H1 (cell line): Measurements from ENCODE around the gene CGB7. TPM values are rescaled to one million over a fixed set of nuclear protein-coding genes. Genes with fewer than 3 reads are reported as not detected.
"Not testable (repeated sequence)": the region's sequence is repeated elsewhere in the genome, so short reads cannot be mapped to it uniquely, and the experiment has no call there.

Experiments used
- CTCF ChIA-PET: fragments of 300-600 bp; sonication (Branson Sonifier 250); formaldehyde crosslinking; loops from one replicate; lab custom pipeline; 2021; ENCODE audit not compliant: partially characterized antibody; lab: Charles Lee
- POLR2A ChIA-PET: fragments of 300-600 bp; sonication (Branson Sonifier 250); formaldehyde crosslinking; loops from one replicate; lab custom pipeline; 2021; ENCODE audit warnings: inconsistent platforms; ENCODE audit not compliant: partially characterized antibody; lab: Charles Lee
- DNase-seq, 2 experiments: peaks; one replicate each; pipeline versions ENCODE4 v3.0.0 to v3.0.0-alpha.2; 2010 to 2022; ENCODE audit warnings: low spot score in 2 of 2, low read depth in 1 of 2, mixed read lengths in 1 of 2
- FAIRE-seq: peaks from 2 replicates; lab custom pipeline; 2011; peaks lifted over from hg19 to GRCh38; lab: Jason Lieb, UNC
- H2AFZ ChIP-seq: 2 replicates; pipeline ENCODE4 v1.8.1; 2012; ENCODE audit warnings: low read length, inconsistent platforms
- H2AK5ac ChIP-seq: 2 replicates; pipeline ENCODE4 v1.6.1; 2013; ENCODE audit warnings: low read depth, low read length
- H2BK120ac ChIP-seq: replicated peaks from 2 replicates; pipeline ENCODE3; 2013; ENCODE audit warnings: low read depth, low read length, inconsistent platforms
- H2BK12ac ChIP-seq: 2 replicates; pipeline ENCODE4 v1.6.1; 2013; ENCODE audit warnings: low read depth, low read length
- H2BK15ac ChIP-seq: 2 replicates; pipeline ENCODE4 v1.6.1; 2013; ENCODE audit warnings: low read length
- H2BK20ac ChIP-seq: 2 replicates; pipeline ENCODE4 v1.6.1; 2013; ENCODE audit warnings: low read length
- H2BK5ac ChIP-seq: 2 replicates; pipeline ENCODE4 v1.6.1; 2013; ENCODE audit warnings: low read depth, low read length
- H3K14ac ChIP-seq: 2 replicates; pipeline ENCODE4 v1.6.1; 2013; ENCODE audit warnings: inconsistent platforms; ENCODE audit not compliant: insufficient read length
- H3K18ac ChIP-seq: 2 replicates; pipeline ENCODE4 v1.6.1; 2013; ENCODE audit warnings: low read length; ENCODE audit errors: extremely low read depth
- H3K23ac ChIP-seq: 2 replicates; pipeline ENCODE4 v1.6.1; 2013; ENCODE audit warnings: inconsistent platforms; ENCODE audit not compliant: insufficient read length
- H3K23me2 ChIP-seq: 2 replicates; pipeline ENCODE4 v1.6.1; 2013; ENCODE audit warnings: low read depth, low read length
- H3K27ac ChIP-seq: 2 replicates; pipeline ENCODE4 v1.6.1; 2011; ENCODE audit warnings: low read depth, low read length, inconsistent platforms
- H3K27me3 ChIP-seq, 4 experiments: replicated peaks in 1 of 4; 1 replicate in 1 of 4; 2 replicates in 3 of 4; pipeline versions ENCODE4 v1.6.1 to v1.8.1; 2011 to 2013; ENCODE audit warnings: low read length in 3 of 4, mild to moderate bottlenecking in 3 of 4, inconsistent platforms in 2 of 4, mixed read lengths in 2 of 4, moderate library complexity in 1 of 4; ENCODE audit not compliant: control insufficient read depth in 3 of 4, insufficient read depth in 3 of 4; ENCODE audit errors: extremely low read depth in 1 of 4
- H3K36me3 ChIP-seq, 4 experiments: 2 replicates each; pipeline versions ENCODE4 v1.6.1 to v1.8.1; 2011 to 2013; ENCODE audit warnings: mild to moderate bottlenecking in 4 of 4, low read length in 3 of 4, moderate library complexity in 2 of 4, control low read depth in 1 of 4, inconsistent platforms in 1 of 4; ENCODE audit not compliant: insufficient read depth in 4 of 4, control insufficient read depth in 2 of 4
- H3K4ac ChIP-seq: replicated peaks from 2 replicates; pipeline ENCODE3; 2013; ENCODE audit warnings: low read length, low read depth, mixed read lengths, inconsistent platforms; ENCODE audit not compliant: insufficient read length
- H3K4me1 ChIP-seq, 4 experiments: replicated peaks in 1 of 4; 1 replicate in 1 of 4; 2 replicates in 3 of 4; pipeline versions ENCODE4 v1.6.1 to v1.8.1; 2011 to 2013; ENCODE audit warnings: low read length in 3 of 4, inconsistent platforms in 2 of 4, mixed read lengths in 1 of 4; ENCODE audit not compliant: insufficient read depth in 4 of 4, control insufficient read depth in 3 of 4
- H3K4me2 ChIP-seq, 2 experiments: 2 replicates each; pipeline versions ENCODE4 v1.6.1 to v1.8.1; 2011 to 2013; ENCODE audit warnings: low read depth in 2 of 2, low read length in 2 of 2, control low read depth in 1 of 2, inconsistent platforms in 1 of 2, mild to moderate bottlenecking in 1 of 2; ENCODE audit not compliant: insufficient read depth in 1 of 2
- H3K4me3 ChIP-seq, 4 experiments: fragments of 200-600, 300-600 bp in 1 of 4; sonication (generic), shearing (Covaris generic), sonication (Bioruptor Twin) in 1 of 4; 2 replicates each; pipeline versions ENCODE4 v1.5.1 to v1.8.1; 2011 to 2016; ENCODE audit warnings: low read length in 4 of 4, low read depth in 3 of 4, control low read depth in 2 of 4, inconsistent platforms in 2 of 4, mild to moderate bottlenecking in 2 of 4, mixed read lengths in 1 of 4, moderate library complexity in 1 of 4; ENCODE audit not compliant: insufficient read depth in 2 of 4; ENCODE audit errors: extremely low read depth in 1 of 4
- H3K56ac ChIP-seq: replicated peaks from 2 replicates; pipeline ENCODE3; 2013; ENCODE audit warnings: low read depth, mild to moderate bottlenecking, mixed read lengths, low read length, inconsistent platforms; ENCODE audit not compliant: insufficient read length
- H3K79me1 ChIP-seq: 2 replicates; pipeline ENCODE4 v1.6.1; 2013; ENCODE audit warnings: low read depth, low read length, control low read depth
- H3K79me2 ChIP-seq, 2 experiments: 2 replicates each; pipeline versions ENCODE4 v1.6.1 to v1.8.1; 2012 to 2013; ENCODE audit warnings: low read length in 2 of 2, mild to moderate bottlenecking in 2 of 2, inconsistent platforms in 1 of 2; ENCODE audit not compliant: insufficient read depth in 2 of 2, control insufficient read depth in 1 of 2
- H3K9ac ChIP-seq, 4 experiments: replicated peaks in 1 of 4; 1 replicate in 1 of 4; 2 replicates in 3 of 4; pipeline versions ENCODE4 v1.6.1 to v1.8.1; 2011 to 2013; ENCODE audit warnings: low read depth in 3 of 4, low read length in 3 of 4, control low read depth in 2 of 4, mild to moderate bottlenecking in 2 of 4, moderate library complexity in 2 of 4, inconsistent platforms in 1 of 4; ENCODE audit errors: extremely low read depth in 1 of 4
- H3K9me3 ChIP-seq, 2 experiments: 2 replicates each; pipeline versions ENCODE4 v1.6.1 to v1.8.1; 2012 to 2013; ENCODE audit warnings: mild to moderate bottlenecking in 2 of 2, moderate library complexity in 2 of 2, control low read depth in 1 of 2, inconsistent platforms in 1 of 2, low read depth in 1 of 2, low read length in 1 of 2, mixed read lengths in 1 of 2; ENCODE audit not compliant: insufficient read depth in 2 of 2
- H4K20me1 ChIP-seq, 2 experiments: replicated peaks in 1 of 2; 2 replicates each; pipeline versions ENCODE3 to v1.8.1; 2011 to 2013; ENCODE audit warnings: inconsistent platforms in 2 of 2, low read length in 2 of 2, mild to moderate bottlenecking in 1 of 2; ENCODE audit not compliant: insufficient read depth in 2 of 2, control insufficient read depth in 1 of 2
- H4K5ac ChIP-seq: 2 replicates; pipeline ENCODE4 v1.6.1; 2013; ENCODE audit warnings: low read length, low read depth, mixed read lengths, inconsistent platforms; ENCODE audit not compliant: insufficient read length
- H4K8ac ChIP-seq: 2 replicates; pipeline ENCODE4 v1.8.0; 2013; ENCODE audit warnings: mild to moderate bottlenecking, moderate library complexity, low read length, inconsistent platforms; ENCODE audit not compliant: insufficient read depth; ENCODE audit errors: extremely low read depth
- H4K91ac ChIP-seq: replicated peaks from 2 replicates; pipeline ENCODE3; 2013; ENCODE audit warnings: low read length, mixed read lengths, inconsistent platforms; ENCODE audit not compliant: insufficient read length
- WGBS, 2 experiments: shearing (Covaris generic) in 1 of 2; methylation state at CpG; one replicate each; pipeline versions ENCODE4 v1.1.6 to v1.1.7; 2013 to 2015; ENCODE audit warnings: low lambda C conversion rate in 2 of 2, mixed read lengths in 2 of 2, inconsistent platforms in 1 of 2, low coverage in 1 of 2, missing lambda C conversion rate in 1 of 2; ENCODE audit not compliant: insufficient replicate concordance in 2 of 2, insufficient coverage in 1 of 2, insufficient read length in 1 of 2; ENCODE audit errors: extremely low coverage in 1 of 2, missing lambda C conversion rate in 1 of 2; 5-methylcytosine and 5-hydroxymethylcytosine counted together
- polyA plus RNA-seq, 7 experiments: library from polyadenylated mRNA; depleted of rRNA in 3 of 7; stranded (reverse) in 5 of 7; unstranded in 2 of 7; fragments of >200 nt in 5 of 7; fragments of 200-250 nt in 2 of 7; gene quantifications; 1 replicate in 5 of 7; 2 replicates in 1 of 7; 4 replicates in 1 of 7; pipeline versions ENCODE4 v1.2.1 to v1.2.3, GENCODE V29; 2011 to 2013; ENCODE audit warnings: missing spikeins in 2 of 7, mixed read lengths in 2 of 7
- total RNA-seq: library from RNA; stranded (reverse); fragmentation: NEBNext Ultra II Directional; extraction: Animal tissue kit (Norgen Biotek cat#: 25700); gene quantifications from 2 replicates; pipeline ENCODE4 v1.2.1, GENCODE V29; 2021

CGB7 gene
- total and polyA plus RNA-seq, 2 of the 8 experiments (the other 6 are each of a cell fraction or from before 2014, with no cell fraction given), result 1.2 to 2.2 TPM

- H3K4me2 ChIP-seq, H3K18ac ChIP-seq, H3K23ac ChIP-seq, CTCF ChIA-PET, H2BK120ac ChIP-seq, H3K27ac ChIP-seq, H3K14ac ChIP-seq, H3K23me2 ChIP-seq, H3K79me2 ChIP-seq, H2BK12ac ChIP-seq, H3K4me1 ChIP-seq, H4K20me1 ChIP-seq, H3K4me3 ChIP-seq, H2AFZ ChIP-seq, H3K56ac ChIP-seq, H4K8ac ChIP-seq, H3K36me3 ChIP-seq, DNase-seq, POLR2A ChIA-PET, H2BK5ac ChIP-seq, H3K79me1 ChIP-seq, H3K9ac ChIP-seq, FAIRE-seq, H3K4ac ChIP-seq, H2BK20ac ChIP-seq, H2BK15ac ChIP-seq, H4K5ac ChIP-seq, H4K91ac ChIP-seq, H2AK5ac ChIP-seq, H3K9me3 ChIP-seq, H3K27me3 ChIP-seq: not testable (repeated sequence)
- 88% methylated on average over 22 of the region's 23 CpGs; no CpG with 5 or more reads in 1 of the 2 experiments for WGBS, 2 experiments
Observed at GRCh38 chr19:49025599-49025998, 31.9 kb downstream of the CGB7 start.

- not testable (repeated sequence) for H3K23ac ChIP-seq, H3K14ac ChIP-seq
Observed at GRCh38 chr19:49025088-49025487, 32.5 kb downstream of the CGB7 start.

More at GRCh38 chr19:49025088-49025487, 32.5 kb downstream of the CGB7 start:
- H4K5ac ChIP-seq, H2AFZ ChIP-seq, H4K20me1 ChIP-seq, H3K27me3 ChIP-seq, H3K9me3 ChIP-seq, H3K4me1 ChIP-seq, H2BK120ac ChIP-seq, H3K79me2 ChIP-seq, H3K79me1 ChIP-seq, H3K18ac ChIP-seq, H4K91ac ChIP-seq, FAIRE-seq, H3K23me2 ChIP-seq, H3K4me3 ChIP-seq, CTCF ChIA-PET, H3K4me2 ChIP-seq, H2BK12ac ChIP-seq, H2AK5ac ChIP-seq, H3K27ac ChIP-seq, H3K56ac ChIP-seq, H4K8ac ChIP-seq, H3K36me3 ChIP-seq, H2BK15ac ChIP-seq, H3K4ac ChIP-seq, H3K9ac ChIP-seq, DNase-seq, H2BK5ac ChIP-seq, H2BK20ac ChIP-seq, POLR2A ChIA-PET: not testable (repeated sequence)
- WGBS, 2 experiments, result 83% methylated on average over 2 of the region's 6 CpGs; no CpG with 5 or more reads in 1 of the 2 experiments
